ENCODE data around the gene MSRB1.

DNA sequence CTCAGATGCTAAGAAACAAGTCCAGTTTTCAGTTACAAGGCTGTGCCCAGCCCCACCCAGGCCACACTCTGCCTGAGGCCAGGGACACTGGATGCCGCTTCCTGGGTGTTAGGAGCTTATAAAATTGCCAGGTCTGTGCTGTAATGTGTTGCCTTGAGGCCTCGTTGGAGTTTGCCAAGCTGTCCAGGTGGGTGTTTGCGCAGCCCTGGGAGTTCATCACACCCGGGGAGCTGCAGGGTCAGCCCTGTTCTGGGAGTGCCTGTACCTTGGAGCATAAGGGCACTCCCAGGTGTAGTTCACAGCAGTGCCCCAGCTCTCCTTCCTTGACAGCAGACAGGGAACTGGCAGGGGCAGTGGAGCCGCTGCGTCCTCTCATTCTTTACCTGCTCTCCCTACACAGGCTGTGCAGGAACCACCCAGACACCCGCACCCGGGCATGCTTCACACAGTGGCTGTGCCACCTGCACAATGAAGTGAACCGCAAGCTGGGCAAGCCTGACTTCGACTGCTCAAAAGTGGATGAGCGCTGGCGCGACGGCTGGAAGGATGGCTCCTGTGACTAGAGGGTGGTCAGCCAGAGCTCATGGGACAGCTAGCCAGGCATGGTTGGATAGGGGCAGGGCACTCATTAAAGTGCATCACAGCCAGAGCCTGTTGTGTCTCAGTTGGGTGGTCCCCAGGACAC lies 42.6 kb upstream of the MSRB1 start:
- TF ChIP-seq, protein P1, sequence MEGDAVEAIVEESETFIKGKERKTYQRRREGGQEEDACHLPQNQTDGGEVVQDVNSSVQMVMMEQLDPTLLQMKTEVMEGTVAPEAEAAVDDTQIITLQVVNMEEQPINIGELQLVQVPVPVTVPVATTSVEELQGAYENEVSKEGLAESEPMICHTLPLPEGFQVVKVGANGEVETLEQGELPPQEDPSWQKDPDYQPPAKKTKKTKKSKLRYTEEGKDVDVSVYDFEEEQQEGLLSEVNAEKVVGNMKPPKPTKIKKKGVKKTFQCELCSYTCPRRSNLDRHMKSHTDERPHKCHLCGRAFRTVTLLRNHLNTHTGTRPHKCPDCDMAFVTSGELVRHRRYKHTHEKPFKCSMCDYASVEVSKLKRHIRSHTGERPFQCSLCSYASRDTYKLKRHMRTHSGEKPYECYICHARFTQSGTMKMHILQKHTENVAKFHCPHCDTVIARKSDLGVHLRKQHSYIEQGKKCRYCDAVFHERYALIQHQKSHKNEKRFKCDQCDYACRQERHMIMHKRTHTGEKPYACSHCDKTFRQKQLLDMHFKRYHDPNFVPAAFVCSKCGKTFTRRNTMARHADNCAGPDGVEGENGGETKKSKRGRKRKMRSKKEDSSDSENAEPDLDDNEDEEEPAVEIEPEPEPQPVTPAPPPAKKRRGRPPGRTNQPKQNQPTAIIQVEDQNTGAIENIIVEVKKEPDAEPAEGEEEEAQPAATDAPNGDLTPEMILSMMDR (IDR thresholded peaks at IDR 0.05), result no peak
- TF ChIP-seq POLR2A (IDR thresholded peaks at IDR 0.05), result no peak

Data from ovary (tissue), 3 donors.